Stimulated activated CD4-positive, alpha-beta T cell treated with anti-CD3 and anti-CD28 coated beads, TNF-alpha, amount 100 ng/mL, for 48 hours (primary cell): ENCODE measurements around the gene GH2.
"Not testable (repeated sequence)": the region's sequence is repeated elsewhere in the genome, so short reads cannot be mapped to it uniquely, and the experiment has no call there.

Experiments
- DNase-seq, 3 donors: peaks; one replicate each; pipeline ENCODE4 v3.0.0-alpha.2; 2020; ENCODE audit warnings: low read depth in 3 of 3

Gene GH2

DNA sequence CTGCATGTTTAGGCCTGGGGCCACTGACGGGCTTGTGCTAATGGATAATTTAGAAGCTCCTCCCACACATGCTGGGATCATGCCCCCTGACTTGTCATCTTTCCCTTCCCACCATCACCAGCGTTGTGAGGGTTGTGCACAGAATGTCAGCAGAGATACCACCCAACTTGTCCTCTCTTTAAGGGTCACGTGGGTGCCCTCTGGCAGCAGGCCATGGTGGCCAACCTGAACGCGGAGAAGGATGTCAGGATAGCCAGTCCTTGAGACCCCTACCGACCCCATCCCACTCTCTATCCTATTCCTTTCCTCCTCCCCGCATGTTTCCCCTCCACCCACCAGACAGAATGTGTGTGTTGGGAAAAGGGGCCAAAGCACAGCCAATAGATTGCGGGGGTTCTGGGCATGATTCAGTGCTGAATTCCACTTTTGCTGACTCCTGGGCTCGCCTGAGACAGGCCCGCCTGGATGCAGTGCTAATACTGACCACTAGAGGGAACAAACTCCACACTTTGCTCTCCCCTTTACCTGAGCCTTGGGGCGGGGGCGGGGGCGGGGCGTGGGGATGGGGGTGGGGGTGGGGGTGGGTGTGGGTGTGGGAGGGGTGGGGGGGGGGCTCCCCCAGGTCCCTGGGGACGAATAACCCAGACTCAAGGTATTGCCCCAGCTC is at the start of gene GH2:
Gene GH2 (minus strand): TSS at position 10 of the 667 bp plus-strand sequence. CDS start 143 bp downstream, outside the sequence.
- DNase-seq: peak; percentile 28 to 44 (median 35)

GRCh38 chr17:63930951-63931575 is 49.3 kb upstream of the GH2 start:
- peak in 2 of 3 donors; percentile 24 to 50 for DNase-seq

- DNase-seq: no peak
Measured at GRCh38 chr17:63929860-63930766, 48.4 kb upstream of the GH2 start.

- no peak for DNase-seq
Measured at GRCh38 chr17:63928966-63929695, 47.4 kb upstream of the GH2 start.

GRCh38 chr17:63928172-63928666 is 46.5 kb upstream of the GH2 start:
- no peak for DNase-seq

DNA sequence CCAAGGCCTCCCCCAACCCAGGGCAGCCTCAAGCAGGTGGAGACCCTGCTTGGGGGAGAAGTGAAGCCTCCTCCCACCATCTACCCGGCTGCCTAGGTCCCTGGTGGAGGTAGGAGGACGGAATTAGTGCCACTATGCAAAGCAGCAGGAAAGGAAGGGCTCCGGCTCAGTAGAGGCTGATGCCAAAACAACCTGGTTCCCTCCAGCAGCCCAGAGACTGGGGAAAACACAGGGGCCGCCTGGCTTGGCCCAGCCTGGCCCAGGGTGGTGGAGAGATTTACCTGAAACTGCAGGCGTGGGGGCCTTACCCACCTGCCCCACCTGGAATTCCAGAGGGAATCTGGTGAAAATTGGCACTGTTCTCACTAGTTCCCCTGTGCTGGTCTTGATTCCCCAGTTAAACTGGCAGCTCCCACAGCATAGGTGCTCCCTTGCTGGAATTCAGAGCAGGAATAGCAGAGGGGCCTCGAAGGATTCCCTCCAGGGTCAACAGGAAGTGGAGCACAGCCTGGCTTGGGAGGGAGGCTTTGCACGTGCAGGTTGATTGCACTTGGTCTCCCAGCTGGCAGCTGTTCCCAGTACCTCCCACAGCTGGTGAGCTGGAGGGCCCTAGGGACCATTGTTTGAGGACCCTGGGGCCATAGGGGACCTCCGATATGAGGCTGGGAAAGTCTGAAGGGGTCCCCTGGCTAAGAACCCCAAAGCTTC is 45.9 kb upstream of the GH2 start:
- no peak for DNase-seq

DNA sequence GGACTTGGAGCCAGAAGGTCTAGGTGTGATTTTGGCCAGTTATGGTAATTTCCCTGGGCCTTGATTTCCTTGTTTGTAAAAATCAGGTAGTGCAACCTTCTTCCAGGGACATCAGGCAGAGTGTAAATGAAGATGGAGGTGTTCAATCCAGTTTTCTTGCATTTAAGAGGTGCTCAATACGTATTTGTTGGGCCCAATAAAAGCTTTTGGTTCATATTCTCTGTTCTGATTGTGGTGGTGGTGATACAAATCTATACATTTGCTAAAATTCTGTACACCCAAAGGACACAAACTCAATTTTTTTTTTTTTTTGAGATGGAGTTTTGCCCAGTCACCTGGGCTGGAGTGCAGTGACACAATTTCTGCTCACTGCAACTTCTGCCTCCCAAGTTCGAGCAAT is 44.4 kb upstream of the GH2 start:
- DNase-seq: no peak

GRCh38 chr17:63925615-63926014 is 43.9 kb upstream of the GH2 start:
- no peak for DNase-seq

GRCh38 chr17:63922402-63922801 is 40.7 kb upstream of the GH2 start:
- not testable (repeated sequence) for DNase-seq

GRCh38 chr17:63920779-63921178 is 39.0 kb upstream of the GH2 start:
- DNase-seq: not testable (repeated sequence)

GRCh38 chr17:63920050-63920449 is 38.3 kb upstream of the GH2 start:
- DNase-seq: not testable (repeated sequence)

GRCh38 chr17:63919311-63919723 is 37.6 kb upstream of the GH2 start:
- peak; percentile 37 to 69 (median 50) for DNase-seq

- DNase-seq: not testable (repeated sequence)
Measured at GRCh38 chr17:63918789-63919305, 37.1 kb upstream of the GH2 start, which contains the start of gene GH1. Gene GH1, minus strand, starts transcription at chr17:63918839. Its CDS starts 63 bp downstream, at chr17:63918776.

- no peak for DNase-seq
Measured at GRCh38 chr17:63918305-63918704, 36.6 kb upstream of the GH2 start.

- no peak for DNase-seq
Measured at GRCh38 chr17:63917646-63918045, 35.9 kb upstream of the GH2 start.

DNA sequence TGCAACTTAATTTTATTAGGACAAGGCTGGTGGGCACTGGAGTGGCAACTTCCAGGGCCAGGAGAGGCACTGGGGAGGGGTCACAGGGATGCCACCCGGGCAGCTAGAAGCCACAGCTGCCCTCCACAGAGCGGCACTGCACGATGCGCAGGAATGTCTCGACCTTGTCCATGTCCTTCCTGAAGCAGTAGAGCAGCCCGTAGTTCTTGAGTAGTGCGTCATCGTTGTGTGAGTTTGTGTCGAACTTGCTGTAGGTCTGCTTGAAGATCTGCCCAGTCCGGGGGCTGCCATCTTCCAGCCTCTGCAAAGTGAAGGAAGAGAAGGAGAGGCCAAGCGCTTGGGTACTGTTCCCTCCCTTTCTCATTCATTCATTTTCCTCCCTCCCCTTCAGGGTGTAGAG is 35.5 kb upstream of the GH2 start:
- not testable (repeated sequence) for DNase-seq

DNA sequence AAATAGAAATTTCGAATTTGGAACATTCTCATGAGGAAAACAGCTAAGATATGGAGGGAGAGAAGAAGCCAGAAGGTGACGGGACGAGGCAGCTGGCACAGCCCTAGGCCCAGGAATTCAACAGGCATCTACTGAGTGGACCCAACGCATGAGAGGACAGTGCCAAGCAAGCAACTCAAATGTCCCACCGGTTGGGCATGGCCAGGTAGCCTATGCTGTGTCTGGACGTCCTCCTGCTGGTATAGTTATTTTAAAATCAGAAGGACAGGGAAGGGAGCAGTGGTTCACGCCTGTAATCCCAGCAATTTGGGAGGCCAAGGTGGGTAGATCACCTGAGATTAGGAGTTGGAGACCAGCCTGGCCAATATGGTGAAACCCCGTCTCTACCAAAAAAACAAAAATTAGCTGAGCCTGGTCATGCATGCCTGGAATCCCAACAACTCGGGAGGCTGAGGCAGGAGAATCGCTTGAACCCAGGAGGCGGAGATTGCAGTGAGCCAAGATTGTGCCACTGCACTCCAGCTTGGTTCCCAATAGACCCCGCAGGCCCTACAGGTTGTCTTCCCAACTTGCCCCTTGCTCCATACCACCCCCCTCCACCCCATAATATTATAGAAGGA is 34.9 kb upstream of the GH2 start:
- DNase-seq: no peak

DNA sequence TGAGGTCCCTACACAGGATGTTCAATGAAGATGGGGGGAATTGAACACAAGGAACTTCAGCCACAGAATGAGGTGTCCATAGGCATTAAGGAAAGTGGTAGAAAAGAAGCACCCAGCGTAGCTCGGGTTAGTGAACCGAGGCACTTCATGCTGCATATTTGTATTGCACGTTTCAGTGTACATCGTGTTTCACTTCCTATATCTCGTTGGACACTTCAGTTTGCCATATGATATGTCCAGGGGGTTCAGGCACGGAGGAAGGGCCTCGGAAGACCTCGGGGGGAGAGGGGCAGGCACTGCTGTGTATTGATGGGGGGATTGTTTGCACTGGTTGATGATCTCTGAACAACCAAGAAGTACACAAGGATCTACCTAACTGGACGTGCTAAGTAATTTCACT is 34.0 kb upstream of the GH2 start:
- not testable (repeated sequence) for DNase-seq

DNA sequence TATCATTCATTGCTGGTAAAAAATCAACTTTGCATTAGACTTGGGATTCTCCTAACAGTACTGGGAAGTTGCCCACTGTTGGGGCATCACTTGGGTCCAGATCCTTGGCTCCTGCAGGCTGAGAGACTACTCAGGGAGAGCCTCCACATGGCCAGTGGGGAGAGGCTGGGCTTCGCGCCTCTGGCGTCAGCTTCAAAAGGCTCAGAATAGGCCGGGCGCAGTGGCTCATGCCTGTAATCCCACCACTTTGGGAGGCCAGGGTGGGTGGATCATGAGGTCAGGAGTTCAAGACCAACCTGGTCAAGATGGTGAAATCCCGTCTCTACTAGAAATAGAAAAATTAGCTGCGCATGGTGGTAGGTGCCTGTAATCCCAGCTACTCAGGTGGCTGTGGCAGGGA is 32.7 kb upstream of the GH2 start:
- no peak for DNase-seq

- peak in 1 of 3 donors; percentile 46 for DNase-seq
Measured at GRCh38 chr17:63911657-63912100, 29.9 kb upstream of the GH2 start.
